ENCODE results near the gene RFNG. TPM values are rescaled to one million over a fixed set of nuclear protein-coding genes. Genes with fewer than 3 reads are reported as not detected.

RFNG gene
- total and polyA plus RNA-seq, 2 of the 13 experiments (the other 11 are each of a cell fraction or from before 2014, with no cell fraction given) = 61.4 to 64.0 TPM

GRCh38 chr17:82021900-82022309 is 29.7 kb downstream of the RFNG start (continued):
- TF ChIP-seq NAIF1 (CRISPR knock-in tag; IDR thresholded peaks at IDR 0.05; ENCODE audit: borderline replicate concordance) = peak; percentile 25; the same call in 1 of the 2 replicates
- TF ChIP-seq ZNF547 (CRISPR knock-in tag; IDR thresholded peaks at IDR 0.05) = no peak
- peak; percentile 18; the same call in 1 of the 2 replicates for TF ChIP-seq PHF20 (CRISPR knock-in tag; IDR thresholded peaks at IDR 0.05)
- TF ChIP-seq SSRP1 (CRISPR knock-in tag; IDR thresholded peaks at IDR 0.05) = peak; percentile 85; the same call in 1 of the 2 replicates
- peak; percentile 50 for TF ChIP-seq ZFX (CRISPR knock-in tag; IDR thresholded peaks at IDR 0.05; ENCODE audit: low read depth)
- no peak for TF ChIP-seq ARNT (IDR thresholded peaks at IDR 0.05)
- TF ChIP-seq, protein P1, sequence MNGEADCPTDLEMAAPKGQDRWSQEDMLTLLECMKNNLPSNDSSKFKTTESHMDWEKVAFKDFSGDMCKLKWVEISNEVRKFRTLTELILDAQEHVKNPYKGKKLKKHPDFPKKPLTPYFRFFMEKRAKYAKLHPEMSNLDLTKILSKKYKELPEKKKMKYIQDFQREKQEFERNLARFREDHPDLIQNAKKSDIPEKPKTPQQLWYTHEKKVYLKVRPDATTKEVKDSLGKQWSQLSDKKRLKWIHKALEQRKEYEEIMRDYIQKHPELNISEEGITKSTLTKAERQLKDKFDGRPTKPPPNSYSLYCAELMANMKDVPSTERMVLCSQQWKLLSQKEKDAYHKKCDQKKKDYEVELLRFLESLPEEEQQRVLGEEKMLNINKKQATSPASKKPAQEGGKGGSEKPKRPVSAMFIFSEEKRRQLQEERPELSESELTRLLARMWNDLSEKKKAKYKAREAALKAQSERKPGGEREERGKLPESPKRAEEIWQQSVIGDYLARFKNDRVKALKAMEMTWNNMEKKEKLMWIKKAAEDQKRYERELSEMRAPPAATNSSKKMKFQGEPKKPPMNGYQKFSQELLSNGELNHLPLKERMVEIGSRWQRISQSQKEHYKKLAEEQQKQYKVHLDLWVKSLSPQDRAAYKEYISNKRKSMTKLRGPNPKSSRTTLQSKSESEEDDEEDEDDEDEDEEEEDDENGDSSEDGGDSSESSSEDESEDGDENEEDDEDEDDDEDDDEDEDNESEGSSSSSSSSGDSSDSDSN (CRISPR knock-in tag; IDR thresholded peaks at IDR 0.05) = no peak
- TF ChIP-seq MEIS1 (CRISPR knock-in tag; IDR thresholded peaks at IDR 0.05; ENCODE audit: borderline replicate concordance) = no peak
- peak; percentile 45; the same call in 1 of the 2 replicates for TF ChIP-seq ZNF34 (CRISPR knock-in tag; IDR thresholded peaks at IDR 0.05; ENCODE audit: borderline replicate concordance)
- TF ChIP-seq, protein P2, sequence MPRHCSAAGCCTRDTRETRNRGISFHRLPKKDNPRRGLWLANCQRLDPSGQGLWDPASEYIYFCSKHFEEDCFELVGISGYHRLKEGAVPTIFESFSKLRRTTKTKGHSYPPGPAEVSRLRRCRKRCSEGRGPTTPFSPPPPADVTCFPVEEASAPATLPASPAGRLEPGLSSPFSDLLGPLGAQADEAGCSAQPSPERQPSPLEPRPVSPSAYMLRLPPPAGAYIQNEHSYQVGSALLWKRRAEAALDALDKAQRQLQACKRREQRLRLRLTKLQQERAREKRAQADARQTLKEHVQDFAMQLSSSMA (CRISPR knock-in tag; IDR thresholded peaks at IDR 0.05) = no peak
- TF ChIP-seq FOXA1 (IDR thresholded peaks at IDR 0.05) = no peak
- TF ChIP-seq FOXA1 (CRISPR knock-in tag; IDR thresholded peaks at IDR 0.05) = 0 out of 2 replicates have a peak, but pooled peaks have one; percentile 4
- TF ChIP-seq ZNF335 (CRISPR knock-in tag; IDR thresholded peaks at IDR 0.05) = no peak
- TF ChIP-seq SETDB1 (CRISPR knock-in tag; IDR thresholded peaks at IDR 0.05; ENCODE audit: borderline replicate concordance) = no peak
- TF ChIP-seq ZNF333 (CRISPR knock-in tag; IDR thresholded peaks at IDR 0.05; ENCODE audit: borderline replicate concordance) = 0 out of 2 replicates have a peak, but pooled peaks have one; percentile 42
- TF ChIP-seq, protein P3, sequence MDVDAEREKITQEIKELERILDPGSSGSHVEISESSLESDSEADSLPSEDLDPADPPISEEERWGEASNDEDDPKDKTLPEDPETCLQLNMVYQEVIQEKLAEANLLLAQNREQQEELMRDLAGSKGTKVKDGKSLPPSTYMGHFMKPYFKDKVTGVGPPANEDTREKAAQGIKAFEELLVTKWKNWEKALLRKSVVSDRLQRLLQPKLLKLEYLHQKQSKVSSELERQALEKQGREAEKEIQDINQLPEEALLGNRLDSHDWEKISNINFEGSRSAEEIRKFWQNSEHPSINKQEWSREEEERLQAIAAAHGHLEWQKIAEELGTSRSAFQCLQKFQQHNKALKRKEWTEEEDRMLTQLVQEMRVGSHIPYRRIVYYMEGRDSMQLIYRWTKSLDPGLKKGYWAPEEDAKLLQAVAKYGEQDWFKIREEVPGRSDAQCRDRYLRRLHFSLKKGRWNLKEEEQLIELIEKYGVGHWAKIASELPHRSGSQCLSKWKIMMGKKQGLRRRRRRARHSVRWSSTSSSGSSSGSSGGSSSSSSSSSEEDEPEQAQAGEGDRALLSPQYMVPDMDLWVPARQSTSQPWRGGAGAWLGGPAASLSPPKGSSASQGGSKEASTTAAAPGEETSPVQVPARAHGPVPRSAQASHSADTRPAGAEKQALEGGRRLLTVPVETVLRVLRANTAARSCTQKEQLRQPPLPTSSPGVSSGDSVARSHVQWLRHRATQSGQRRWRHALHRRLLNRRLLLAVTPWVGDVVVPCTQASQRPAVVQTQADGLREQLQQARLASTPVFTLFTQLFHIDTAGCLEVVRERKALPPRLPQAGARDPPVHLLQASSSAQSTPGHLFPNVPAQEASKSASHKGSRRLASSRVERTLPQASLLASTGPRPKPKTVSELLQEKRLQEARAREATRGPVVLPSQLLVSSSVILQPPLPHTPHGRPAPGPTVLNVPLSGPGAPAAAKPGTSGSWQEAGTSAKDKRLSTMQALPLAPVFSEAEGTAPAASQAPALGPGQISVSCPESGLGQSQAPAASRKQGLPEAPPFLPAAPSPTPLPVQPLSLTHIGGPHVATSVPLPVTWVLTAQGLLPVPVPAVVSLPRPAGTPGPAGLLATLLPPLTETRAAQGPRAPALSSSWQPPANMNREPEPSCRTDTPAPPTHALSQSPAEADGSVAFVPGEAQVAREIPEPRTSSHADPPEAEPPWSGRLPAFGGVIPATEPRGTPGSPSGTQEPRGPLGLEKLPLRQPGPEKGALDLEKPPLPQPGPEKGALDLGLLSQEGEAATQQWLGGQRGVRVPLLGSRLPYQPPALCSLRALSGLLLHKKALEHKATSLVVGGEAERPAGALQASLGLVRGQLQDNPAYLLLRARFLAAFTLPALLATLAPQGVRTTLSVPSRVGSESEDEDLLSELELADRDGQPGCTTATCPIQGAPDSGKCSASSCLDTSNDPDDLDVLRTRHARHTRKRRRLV (CRISPR knock-in tag; IDR thresholded peaks at IDR 0.05) = peak; percentile 10; the same call in 1 of the 2 replicates
- no peak for TF ChIP-seq ZNF879 (CRISPR knock-in tag; IDR thresholded peaks at IDR 0.05)
- TF ChIP-seq SAP130 (CRISPR knock-in tag; IDR thresholded peaks at IDR 0.05; ENCODE audit: low read depth) = peak; percentile 3; the same call in 1 of the 2 replicates
- TF ChIP-seq PAWR (CRISPR knock-in tag; IDR thresholded peaks at IDR 0.05; ENCODE audit: borderline replicate concordance) = no peak
- no peak for TF ChIP-seq ZNF205 (CRISPR knock-in tag; IDR thresholded peaks at IDR 0.05)
- peak; percentile 75 for TF ChIP-seq HNRNPH1 (optimal IDR thresholded peaks at IDR 0.05; ENCODE audit: low read depth, low read length)
- TF ChIP-seq ZFP36L1 (CRISPR knock-in tag; IDR thresholded peaks at IDR 0.05) = 0 out of 2 replicates have a peak, but pooled peaks have one; percentile 7
- peak; percentile 38 for TF ChIP-seq PHF21A (CRISPR knock-in tag; IDR thresholded peaks at IDR 0.05)
- TF ChIP-seq ZSCAN29 (CRISPR knock-in tag; conservative IDR thresholded peaks at IDR 0.05) = 0 out of 2 replicates have a peak, but pooled peaks have one; percentile 6
- 0 out of 2 replicates have a peak, but pooled peaks have one; percentile 9 for TF ChIP-seq CBX5 (CRISPR knock-in tag; IDR thresholded peaks at IDR 0.05; ENCODE audit: borderline replicate concordance)
